HG03139 (cell line): Measurements from ENCODE around the gene PHKA2.
A peak's percentile ranks its signal among the peaks of the same experiment; 100 is the strongest.
"Not testable (repeated sequence)": the region's sequence is repeated elsewhere in the genome, so short reads cannot be mapped to it uniquely, and the experiment has no call there.

Experiments
- ATAC-seq: cut with Tn5 transposase; IDR thresholded peaks from one replicate; pipeline ENCODE4 v1.9.1; 2021; ENCODE audit not compliant: unreplicated experiment

PHKA2 gene

DNA sequence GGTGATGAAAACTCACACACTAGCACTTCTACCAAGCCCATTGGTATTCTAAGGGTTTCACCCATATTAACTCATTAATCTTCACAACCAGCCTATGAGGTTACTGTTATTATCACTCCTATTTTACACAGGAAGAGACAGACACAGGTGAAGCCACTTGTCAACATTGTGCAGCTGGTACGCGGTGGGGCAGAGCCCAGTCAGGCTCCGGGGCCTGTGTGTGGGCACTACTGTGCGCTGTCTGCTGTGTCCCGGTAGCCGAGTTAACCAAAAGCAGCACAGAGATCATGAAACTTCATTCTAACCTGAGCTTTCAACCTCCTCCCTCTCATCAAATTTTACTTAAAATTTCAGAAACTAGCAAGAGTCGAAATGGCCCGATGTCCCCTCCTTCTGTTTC lies 111.3 kb downstream of the PHKA2 start:
- ATAC-seq: no peak

DNA sequence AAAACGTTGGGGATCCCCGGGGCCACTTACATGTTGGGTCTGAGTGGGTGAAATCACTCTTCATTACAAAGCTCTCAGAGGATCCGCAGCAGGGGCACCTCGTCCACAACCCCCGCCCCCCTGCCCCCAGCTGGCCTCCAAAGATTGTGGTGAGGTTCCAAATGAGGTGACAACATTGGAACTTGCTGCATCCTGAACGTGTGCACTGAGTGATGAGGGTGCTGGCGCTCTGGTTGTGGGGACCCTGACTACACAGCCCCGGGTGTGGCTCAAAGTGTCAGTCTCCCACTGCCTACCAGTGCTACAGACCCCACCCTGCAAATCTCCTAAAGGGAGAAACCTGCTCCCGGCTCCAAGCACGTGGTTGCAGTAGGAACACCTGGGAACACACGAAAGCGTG lies 111.9 kb downstream of the PHKA2 start:
- no peak for ATAC-seq

DNA sequence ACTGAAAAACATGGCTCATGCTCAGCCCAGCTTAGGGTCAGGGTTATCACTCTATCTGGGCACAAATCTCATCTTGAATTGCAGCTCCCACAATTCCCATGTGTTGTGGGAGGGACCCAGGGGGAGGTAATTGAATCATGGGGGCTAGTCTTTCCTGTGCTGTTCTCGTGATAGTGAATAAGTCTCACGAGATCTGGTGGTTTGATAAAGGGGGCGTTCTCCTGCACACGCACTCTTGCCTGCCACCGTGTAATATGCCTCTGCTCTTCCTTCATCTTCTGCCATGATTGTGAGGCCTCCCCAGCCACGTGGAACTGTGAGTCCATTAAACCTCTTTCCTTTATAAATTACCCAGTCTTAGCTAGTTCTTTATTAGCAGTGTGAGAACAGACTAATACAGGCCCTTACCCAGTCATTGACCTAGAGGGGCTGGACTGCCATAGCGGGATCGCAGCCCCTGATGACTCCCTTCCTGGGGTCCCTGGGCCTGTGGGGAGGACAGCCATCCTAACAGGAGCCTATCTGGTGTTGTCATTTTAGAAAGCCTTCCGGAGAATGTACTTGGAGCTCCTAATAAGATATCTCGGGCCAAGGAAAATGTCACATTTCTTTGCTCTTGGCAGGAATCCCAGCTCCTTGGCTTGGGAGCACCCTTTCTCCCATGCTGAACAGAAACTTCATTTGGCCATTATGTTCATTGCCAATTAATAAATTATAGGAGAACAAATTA lies 112.6 kb downstream of the PHKA2 start:
- ATAC-seq: no peak

DNA sequence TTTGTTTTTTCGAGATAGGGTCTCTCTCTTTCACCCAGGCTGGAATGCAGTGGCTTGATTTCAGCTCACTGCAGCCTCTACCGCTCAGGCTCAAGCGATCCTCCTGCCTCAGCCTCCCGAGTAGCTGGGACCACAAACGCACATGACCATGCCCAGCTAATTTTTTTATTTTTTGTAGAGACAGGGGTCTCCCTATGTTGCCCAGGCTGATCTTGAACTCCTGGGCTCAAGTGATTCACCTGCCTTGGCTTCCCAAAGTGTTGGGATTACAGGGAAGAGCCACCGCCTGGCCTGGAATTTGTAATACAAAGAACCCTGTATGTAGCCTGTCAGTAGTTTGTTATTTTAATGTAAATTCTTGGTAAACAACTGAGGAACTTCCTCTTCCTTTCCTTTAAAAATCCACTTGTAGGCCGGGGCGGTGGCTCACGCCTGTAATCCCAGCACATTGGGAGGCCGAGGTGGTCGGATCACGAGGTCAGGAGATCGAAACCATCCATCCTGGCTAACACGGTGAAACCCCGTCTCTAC lies 119.5 kb downstream of the PHKA2 start:
- no peak for ATAC-seq

DNA sequence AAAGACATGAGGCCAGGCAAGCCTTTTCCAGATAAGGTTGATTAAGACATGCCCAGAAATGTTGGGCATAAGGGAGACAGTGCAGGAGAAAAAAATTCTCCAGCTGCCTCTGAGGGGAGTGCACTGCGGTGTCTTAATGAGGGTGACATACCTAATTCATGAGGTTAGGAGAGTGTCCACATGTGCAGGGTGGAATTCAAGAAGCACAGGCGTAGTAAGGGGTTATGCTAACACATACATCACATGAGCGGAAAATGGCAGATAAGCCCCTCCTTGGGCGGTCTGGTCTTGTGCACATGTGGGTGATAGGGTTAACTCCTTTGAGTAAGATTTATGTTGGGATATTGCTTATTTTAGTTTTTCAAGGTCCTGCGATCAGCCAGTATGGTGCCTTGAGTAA lies 122.4 kb downstream of the PHKA2 start:
- ATAC-seq: no peak

DNA sequence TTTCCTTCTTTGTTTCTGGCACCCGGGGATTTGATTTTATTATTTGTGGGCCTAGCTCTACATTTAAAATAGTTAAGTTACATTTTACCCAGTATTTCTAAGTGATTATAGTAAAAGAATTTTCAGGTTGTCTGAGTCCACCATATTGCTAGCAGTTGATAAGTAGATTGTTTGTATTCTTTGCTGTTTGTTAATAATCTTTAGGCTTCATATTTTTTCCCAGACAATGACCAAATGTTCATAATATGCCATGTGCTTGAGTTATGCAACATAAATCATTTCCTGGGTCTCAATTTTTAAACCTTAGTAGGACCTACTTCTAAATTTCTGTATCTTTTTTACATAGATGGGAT lies 127.3 kb downstream of the PHKA2 start:
- no peak for ATAC-seq

DNA sequence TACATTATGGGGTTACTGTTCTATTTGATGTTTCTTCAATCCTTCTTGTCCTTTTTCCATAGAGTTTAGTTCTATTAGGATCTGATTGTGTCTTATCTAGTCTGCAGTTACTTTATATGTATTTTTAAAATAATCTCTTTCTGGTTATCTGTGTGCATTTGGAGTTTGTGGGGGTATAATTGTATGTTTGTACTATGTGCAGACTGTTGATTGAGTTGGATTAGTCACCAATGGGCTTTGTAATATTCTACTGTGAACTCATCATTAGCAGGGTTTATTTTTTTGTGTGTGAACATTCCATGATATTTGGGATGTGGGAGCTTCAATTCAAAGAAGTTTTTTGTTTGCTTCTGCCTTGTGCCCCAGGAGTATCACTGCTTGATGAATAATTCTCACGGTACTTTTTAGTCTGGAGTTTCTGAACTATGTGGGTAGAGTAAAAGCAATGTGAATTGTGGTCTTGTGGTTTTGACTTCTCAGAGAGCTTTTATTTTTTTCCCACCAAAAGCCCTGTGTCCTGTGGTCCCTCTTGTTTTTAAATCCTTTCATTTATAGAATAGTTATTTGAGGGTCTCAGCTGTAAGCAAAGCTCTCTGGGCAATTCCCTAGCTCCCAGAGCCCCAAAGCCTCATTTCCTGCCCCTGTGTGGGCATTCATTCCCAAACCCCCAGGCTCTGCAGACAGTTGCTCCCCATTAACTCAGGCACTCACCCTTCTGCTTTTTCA lies 127.8 kb downstream of the PHKA2 start:
- peak; percentile 88 for ATAC-seq

DNA sequence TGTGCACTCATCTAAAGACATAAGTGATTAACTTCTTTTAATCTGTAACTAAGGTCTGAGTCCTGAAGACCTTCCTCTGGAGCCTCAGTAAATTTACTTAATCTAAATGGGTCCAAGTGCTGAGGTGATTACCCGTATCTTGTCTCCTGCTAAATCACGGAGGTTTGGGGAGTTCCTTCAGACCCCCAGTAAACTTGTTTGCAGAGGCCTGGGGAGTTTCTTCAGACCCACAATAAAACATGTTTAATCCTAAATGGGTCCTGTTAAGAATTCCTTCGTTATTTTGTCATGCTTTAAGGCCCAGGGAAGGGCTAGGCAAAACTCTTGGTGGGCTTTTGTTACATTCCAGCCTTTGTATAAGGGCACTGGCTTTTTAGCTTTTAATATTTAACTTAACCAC lies 136.0 kb downstream of the PHKA2 start:
- not testable (repeated sequence) for ATAC-seq
